GM18511 (cell line): ENCODE data around the gene SH2B2.
"Not testable (repeated sequence)": the region's sequence is repeated elsewhere in the genome, so short reads cannot be mapped to it uniquely, and the experiment has no call there.

Experiments used
- ATAC-seq: cut with Tn5 transposase; IDR thresholded peaks from one replicate; pipeline ENCODE4 v1.9.1; 2021; ENCODE audit warnings: mild to moderate bottlenecking, moderate library complexity; ENCODE audit not compliant: unreplicated experiment

The SH2B2 gene

GRCh38 chr7:102303669-102304422 is 17.2 kb downstream of the SH2B2 start:
- ATAC-seq: no peak

DNA sequence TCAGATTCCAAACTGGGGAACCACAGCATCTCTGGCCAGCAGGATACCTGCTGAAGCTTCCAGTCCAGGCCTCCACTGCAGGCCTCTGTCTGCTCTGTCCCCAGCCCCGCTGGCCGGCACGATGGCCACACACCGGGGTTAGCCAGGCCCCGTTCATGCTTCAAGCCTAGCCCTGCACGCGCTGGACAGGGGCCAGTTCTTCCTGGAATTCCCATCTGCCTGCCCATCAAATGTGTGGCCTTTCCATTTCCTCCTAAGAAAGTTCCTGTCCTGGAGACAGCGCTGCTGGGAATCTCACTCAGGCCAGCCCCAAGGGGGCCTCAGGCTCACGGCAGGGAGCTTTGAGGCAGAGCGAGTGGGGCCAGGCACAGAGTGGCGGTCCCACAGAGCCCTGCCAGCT is 18.0 kb downstream of the SH2B2 start:
- no peak for ATAC-seq

DNA sequence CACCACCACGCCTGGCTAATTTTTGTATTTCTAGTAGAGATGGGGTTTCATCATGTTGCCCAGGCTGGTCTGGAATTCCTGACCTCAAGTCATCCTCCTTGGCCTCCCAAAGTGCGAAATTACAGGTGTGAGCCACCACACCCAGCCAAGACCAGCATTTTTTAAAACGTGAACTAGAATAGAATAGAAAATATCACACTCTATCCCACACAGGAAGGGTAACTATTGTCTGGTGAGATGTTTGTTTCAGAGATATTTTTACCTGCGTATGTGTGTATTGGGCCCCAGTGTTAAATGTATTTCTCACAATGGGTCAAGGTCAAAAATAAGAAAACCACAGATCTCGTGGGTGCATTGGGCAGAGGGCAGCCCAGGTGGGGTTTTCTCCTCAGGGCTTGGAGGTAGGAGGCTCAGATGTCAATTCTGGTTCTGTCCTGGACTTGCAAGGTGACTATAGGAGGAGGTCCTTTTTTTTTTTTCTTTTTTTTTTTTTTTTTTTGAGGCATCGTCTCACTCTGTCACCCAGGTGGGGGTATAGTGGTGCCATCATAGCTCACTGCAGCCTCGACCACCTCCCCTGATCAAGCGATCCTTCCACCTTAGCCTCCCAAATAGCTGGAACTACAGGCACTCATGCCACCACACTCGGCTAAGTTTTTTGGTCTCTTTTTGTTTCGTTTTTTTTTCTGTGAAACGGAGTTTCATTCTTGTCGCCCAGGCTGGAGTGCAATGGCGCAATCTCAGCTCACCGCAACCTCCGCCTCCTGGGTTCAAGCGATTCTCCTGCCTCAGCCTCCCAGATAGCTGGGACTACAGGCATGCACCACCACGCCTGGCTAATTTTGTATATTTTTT is 19.0 kb downstream of the SH2B2 start:
- ATAC-seq: peak; percentile 60

GRCh38 chr7:102306916-102307677 is 20.4 kb downstream of the SH2B2 start:
- peak; percentile 80 for ATAC-seq

DNA sequence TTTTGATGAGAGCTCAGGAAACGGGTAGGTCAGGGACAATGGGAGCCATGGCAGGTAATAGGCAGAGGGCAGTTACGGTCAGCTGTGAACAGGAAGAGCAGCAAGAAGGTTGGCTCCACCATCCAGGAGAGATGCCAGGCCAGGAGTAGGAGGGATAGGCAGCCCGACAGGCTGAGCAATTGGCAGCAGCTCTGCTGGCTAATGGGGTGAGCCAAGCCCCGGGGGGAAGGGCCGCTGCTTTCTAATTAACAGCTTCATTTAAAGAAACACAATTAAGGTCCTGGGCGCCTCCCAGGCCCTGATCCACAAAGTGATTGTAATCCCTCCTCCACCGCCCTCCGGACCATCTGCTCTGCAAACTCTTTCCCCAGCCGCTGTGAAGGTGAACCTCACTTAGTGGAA is 23.7 kb downstream of the SH2B2 start:
- ATAC-seq: no peak

DNA sequence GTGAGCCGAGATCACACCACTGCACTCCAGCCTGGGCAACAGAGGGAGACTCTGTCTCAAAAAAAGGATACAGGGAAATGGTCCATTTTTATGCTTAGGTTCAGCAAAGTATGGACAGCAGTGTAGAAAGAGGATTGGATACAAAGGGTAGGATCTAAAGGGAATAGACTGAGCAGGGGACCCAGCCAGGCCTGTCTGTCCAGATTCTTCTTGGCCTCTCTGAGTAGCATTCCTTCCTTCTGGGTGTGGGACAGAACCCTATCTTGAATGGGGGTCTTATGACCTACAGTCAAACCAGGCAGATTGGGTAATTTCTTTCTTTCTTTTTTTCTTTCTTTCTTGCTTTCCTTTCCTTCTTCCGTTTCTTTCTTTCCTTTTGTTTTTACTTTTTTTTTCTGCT is 25.6 kb downstream of the SH2B2 start:
- ATAC-seq: no peak

GRCh38 chr7:102313997-102314780 is 27.5 kb downstream of the SH2B2 start:
- no peak for ATAC-seq

DNA sequence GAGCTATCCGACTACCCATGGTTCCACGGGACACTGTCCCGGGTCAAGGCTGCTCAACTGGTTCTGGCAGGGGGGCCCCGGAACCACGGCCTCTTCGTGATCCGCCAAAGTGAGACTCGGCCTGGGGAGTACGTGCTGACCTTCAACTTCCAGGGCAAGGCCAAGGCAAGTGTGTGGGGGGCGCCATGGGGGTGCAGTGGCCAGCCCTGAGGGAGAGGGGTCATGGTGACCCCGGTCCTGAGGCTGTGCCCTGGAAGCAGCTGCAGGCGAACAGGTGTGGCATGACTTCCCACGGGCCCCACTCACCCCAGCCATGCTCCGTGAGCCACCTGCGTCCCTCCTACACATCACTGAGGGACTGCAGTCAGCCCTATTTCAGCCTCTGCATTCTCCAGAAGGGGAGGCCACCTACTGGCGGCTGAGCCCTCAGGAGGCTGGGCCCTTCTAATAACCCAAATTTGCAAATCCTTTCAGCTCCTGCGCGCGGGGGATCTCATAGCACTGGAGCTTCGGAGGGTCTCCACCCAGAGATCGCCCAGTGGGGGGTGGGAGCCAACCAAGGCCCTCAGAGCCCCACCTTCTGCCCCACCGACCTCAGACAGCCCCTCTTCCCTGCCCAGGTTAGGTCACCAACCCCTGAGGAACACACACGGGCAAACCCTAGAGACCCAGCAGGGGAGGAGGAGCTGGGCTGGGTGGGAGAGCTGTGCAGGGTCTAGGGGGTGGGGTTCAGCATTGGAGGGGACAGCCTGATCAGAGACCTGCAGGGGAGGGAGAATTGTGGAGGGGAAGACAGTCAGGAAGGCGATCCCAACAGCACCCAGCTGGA is 30.8 kb downstream of the SH2B2 start:
- ATAC-seq: no peak

DNA sequence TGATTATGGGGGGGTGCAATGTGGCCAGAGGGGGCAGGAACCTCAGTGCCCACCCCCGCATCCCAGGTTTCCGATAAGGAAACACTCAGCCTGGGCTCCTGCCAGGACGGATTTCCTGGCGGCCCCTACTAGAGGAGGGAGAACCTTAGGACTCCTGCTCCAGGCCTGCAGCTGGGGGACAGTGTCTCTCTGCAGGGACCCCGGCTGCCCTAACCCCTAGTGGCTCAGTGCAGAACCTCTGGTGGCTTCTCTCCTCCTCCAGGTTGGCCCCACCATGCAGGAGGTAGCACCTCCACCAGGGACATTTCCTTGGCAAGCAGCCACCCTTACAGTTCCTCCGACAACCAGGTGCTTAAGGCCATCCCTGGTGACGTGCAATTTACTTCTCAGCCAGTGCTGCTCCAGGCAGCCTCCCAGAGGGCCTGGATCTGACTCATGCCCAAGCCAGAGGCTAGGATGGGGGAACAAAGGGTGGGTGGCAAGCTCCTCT is 31.9 kb downstream of the SH2B2 start:
- no peak for ATAC-seq

DNA sequence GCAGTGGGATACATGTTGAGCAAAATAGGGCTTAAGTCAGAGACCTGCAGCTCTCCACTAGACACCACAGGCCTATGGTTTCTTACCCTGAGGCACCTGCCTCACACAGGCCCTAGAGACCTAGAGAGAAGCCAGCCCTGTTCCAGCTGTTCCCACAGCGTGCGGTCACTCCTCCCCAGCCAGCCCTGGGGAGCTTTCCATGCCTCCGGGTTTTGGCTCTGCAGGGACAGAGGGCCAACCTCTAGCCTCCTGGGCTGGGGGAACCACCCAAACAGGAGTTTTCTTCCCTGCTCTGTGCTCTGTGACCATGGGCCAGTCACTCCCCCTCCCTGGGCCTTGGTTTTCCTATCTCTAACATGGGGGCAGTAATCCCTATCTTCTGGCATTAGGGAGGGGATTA is 33.0 kb downstream of the SH2B2 start:
- ATAC-seq: no peak

DNA sequence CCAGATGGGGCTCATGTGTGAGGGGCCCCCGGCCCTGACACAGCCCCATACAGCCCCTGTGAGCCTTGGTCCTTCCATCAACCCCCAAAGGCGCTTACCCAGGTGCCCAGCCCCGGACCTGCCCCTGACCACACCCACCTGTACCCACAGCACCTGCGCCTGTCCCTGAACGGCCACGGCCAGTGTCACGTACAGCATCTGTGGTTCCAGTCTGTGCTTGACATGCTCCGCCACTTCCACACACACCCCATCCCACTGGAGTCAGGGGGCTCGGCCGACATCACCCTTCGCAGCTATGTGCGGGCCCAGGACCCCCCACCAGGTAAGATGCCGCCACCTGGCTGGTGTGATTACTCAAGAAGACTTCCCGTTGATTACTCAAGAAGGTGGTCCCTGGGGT is 33.5 kb downstream of the SH2B2 start:
- ATAC-seq: no peak

DNA sequence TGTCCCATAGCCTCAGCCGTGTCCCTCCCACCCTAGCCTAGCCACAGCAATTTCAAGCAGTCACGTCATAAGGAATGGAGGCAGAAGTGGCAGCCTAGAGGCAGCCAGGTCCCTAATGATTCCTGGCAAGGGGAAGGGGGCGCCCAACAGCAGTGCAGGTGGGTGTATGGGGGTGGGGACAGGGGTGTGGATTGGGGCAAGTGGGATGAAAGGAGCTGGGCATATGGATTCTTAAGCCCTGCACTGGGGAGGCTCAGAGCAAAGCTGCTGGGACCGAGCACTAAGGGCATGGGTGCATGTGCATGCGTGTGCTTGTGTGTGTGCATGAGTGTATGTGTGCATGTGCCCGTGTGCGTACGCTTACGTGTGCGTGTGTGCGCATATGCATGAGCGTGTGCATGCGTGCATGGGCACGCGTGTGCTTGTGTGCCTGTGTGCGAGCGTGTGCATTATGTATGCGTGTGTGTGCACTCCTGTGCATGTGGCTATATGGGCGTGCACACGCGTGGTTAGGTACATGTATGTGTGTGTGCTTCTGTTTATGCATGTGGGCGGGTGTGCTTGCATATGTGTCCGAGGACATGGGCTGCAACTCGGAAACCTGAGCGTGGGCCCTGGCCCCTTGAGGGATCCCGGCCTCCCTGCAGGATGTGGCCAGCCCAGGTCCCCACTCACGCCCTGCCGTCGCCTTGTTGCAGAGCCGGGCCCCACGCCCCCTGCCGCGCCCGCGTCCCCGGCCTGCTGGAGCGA is 34.1 kb downstream of the SH2B2 start:
- ATAC-seq: no peak

- no peak for ATAC-seq
Observed at GRCh38 chr7:102321351-102322201, 34.9 kb downstream of the SH2B2 start.

GRCh38 chr7:102322202-102322715 is 35.6 kb downstream of the SH2B2 start:
- ATAC-seq: no peak

- ATAC-seq: no peak
Observed at GRCh38 chr7:102323914-102324195, 37.2 kb downstream of the SH2B2 start.

DNA sequence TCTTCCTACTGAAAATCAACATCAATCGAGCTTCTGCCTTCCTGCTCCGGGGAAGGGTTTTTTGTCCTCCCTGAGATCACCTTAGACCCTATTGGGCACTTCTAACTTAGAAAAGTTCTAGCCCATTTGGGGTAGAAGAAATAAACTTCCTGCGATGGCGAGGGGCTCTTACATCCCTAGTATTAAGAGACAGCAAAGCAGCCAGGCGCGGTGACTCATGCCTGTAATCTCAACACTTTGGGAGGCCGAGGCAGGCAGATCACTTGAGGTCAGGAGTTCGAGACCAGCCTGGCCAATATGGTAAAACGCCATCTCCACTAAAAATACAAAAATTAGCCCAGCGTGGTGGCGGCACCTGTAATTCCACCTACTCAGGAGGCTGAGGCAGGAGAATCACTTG is 38.4 kb downstream of the SH2B2 start:
- ATAC-seq: not testable (repeated sequence)

GRCh38 chr7:102326157-102326889 is 39.7 kb downstream of the SH2B2 start:
- no peak for ATAC-seq
